Pulmonary artery endothelial cell (primary cell): ENCODE data around the gene DNAJC18. TPM values are rescaled to one million over a fixed set of nuclear protein-coding genes. Genes with fewer than 3 reads are reported as not detected.
"Not testable (repeated sequence)": the region's sequence is repeated elsewhere in the genome, so short reads cannot be mapped to it uniquely, and the experiment has no call there.

ENCODE experiments used
- DNase-seq: peaks from one replicate; pipeline ENCODE4 v3.0.0-alpha.2; 2011; ENCODE audit warnings: low read depth, low spot score
- total RNA-seq: library from RNA; depleted of rRNA; stranded (reverse); fragments of >200 nt; gene quantifications from 2 replicates; pipeline ENCODE4 v1.2.3, GENCODE V29; 2014

The DNAJC18 gene
- 5.9 and 7.6 TPM in 2 replicates for total RNA-seq

- no peak for DNase-seq
These were observed at the start of gene DNAJC18 for GRCh38 chr5:139439013-139439903. DNAJC18 (minus strand) TSS chr5:139439525; CDS start chr5:139439445, 80 bp downstream.

DNA sequence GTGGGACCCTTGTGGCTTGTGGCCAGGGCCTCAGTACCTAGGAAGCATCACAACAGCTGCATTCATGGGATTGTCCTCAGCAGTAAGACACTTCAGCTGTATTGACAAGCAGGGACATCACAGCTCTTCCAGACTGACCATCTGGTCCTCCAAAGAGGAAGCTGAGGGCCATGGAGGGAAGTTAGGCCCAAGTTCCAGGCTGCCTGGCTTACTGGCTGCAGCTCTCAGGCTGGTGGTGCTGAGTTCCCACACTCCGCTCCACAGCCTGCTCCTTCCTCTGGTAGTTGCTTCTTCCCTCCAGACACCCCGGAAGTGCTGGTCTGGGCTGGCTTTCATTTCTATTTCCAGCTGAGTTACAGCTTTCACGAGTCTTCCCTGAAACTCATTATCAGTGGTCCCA is 48.9 kb upstream of the DNAJC18 start:
- no peak for DNase-seq

DNA sequence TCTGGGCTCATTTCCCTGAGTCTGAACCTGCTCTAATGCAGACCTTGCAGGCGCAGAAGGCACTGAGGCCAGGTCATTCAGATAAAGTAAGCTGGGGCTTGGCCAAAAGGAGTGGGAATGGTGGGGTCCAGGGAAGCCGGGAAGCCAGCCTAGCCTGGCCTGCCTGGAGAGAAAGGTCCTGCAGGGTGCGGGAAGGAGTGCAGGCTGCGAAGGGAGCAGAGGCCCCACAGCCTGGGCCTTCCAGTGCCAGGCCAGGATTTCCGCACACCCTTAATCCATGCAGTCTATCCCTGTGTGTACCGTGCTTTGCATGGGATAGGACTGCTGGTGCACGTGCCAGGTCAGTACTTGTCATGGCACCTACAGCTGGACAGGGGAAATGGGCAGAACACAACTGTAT is 46.9 kb upstream of the DNAJC18 start:
- no peak for DNase-seq

- not testable (repeated sequence) for DNase-seq
These were observed 43.5 kb upstream of the DNAJC18 start for GRCh38 chr5:139482890-139483208.

DNA sequence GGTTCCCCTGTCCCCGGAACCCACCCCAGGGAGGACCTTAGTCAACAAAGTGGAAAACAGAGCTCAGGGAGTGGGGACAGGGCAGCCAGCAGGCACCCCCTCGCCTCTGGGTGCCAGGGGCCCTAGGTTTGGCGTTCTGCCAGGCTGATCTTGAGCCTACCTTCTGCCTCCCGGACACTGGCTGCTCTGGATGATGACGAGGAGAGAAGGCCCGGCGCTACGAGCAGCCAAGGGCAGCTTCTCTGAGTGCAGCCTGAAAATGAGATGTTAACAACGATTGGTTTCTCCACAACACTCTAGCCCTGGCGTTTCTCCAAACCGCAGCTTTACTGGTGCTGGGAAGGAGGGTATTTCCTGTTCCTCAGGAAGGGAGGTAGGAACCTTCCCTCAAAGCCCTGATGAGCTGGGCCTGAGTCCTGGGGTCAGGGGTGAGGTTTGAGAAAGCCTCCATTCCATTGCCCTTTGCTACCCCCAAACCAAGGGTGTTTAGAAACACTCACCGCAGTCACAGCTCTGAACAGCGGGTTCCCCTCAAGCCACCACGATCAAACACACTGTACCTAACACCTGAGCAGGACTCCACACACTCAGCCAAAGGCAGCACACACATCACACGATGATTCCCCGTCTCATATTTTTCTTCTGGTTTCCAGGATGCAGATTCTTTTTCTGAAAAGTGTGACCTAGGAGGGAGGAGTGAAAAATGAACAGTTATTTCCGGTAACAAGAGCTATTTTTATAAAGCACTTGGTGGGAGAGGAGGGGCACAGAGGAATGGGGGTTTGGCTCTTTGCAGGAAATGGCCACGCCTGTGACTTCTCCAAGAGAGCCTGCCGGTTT is 42.9 kb upstream of the DNAJC18 start, which contains the start of gene STING1:
TSS of gene STING1 (minus strand) at position 709 of the 840 bp plus-strand sequence. CDS start 1,054 bp downstream, outside the sequence.
- peak; percentile 71 for DNase-seq

DNA sequence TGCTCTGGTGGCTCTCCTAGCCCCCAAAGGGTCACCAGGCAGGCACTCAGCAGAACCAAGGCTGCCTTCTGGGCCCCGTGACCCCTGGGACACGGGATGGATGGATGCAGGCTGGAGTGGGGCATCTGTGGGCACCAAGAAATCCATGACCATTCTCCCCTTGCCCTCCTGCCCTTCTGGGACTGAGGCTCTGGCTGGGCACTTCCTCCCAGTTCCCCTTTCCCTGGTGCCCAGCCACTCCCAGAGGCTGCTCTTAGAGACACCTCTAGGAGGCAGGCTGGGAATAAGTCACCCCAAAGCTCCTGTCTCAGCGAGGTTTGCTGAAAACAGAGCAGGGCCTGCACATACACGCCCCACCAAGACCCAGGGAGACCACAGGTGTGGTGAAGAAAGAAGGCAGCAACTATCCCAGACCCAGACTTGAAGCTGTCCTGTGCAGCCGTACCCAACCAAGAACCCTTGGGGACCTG is 42.3 kb upstream of the DNAJC18 start:
- DNase-seq: no peak

DNA sequence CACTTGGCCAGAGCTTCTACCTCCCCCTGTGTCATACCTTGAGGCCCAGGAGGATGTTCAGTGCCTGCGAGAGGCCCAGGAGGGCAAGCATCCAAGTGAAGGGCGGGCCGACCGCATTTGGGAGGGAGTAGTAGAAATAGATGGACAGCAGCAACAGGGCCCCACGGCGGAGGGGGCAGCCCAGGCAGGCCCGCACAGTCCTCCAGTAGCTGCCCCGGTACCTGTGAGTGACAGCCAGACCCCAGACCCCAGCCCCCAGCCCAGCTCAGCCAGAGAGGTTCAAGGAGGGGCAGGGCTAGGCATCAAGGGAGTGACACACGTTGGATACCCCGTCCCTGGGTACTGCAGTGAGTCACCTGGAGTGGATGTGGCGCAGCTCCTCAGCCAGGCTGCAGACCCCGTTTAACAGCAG is 41.8 kb upstream of the DNAJC18 start:
- no peak for DNase-seq

DNA sequence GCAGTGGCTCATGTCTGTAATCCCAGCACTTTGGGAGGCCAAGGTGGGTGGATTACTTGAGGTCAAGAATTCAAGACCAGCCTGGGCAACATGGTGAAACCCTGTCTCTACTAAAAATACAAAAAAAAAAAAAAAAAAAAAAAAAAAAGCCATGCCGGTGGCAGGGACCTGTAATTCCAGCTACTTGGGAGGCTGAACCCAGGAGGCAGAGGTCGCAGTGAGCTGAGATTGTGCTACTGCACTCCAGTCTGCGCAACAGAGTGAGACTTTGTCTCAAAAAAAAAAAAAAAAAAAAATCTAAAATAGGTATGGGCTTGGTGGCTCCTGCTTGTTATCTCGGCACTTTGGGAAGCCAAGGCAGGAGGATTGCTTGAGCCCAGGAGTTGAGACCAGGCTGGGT is 40.4 kb upstream of the DNAJC18 start:
- DNase-seq: not testable (repeated sequence)

- not testable (repeated sequence) for DNase-seq
These were observed 39.5 kb upstream of the DNAJC18 start for GRCh38 chr5:139478657-139479423.

- DNase-seq: no peak
These were observed 36.7 kb upstream of the DNAJC18 start for GRCh38 chr5:139475865-139476617.

DNA sequence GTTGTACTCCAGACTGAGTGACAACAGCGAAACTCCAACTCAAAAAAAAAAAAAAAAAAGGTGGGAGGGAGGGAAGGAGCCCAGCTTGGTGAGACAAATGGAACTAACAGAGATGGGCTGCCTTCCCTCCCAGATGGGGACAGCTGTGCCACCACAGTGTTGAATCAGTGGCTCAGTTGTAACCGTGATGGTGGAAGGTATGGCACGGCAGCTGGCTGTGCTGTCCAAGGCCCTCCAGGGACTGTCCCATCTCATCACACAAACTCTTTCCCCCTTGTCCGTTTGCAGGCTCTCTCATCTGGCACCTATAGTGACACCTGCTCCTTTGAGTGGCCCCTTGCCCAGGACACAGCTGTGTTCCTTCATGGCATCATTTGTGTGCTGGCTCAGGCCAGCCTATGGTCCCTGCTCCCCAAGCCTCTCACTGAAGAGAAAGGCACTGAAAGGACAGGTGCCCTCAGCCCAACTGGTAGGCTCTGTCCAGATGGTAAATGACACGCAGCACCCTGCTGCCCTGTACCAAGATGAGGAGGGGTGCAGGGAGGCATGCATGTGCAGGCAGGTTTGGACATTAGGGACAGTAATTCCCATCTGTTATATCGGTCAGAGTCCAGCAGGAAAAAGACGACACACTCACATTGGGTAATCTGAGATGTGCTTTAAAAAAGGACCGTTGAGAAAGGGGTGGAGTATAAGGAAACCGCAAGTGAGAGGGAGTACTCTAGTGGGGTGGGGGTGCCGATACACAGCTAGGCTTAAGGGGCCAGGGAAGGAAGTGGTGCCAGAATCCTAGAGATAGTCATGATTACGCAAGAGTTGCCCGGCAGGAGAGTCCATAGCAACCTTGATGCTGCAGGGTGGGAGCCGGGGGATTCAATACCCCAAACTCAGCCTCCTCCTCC is 35.8 kb upstream of the DNAJC18 start:
- no peak for DNase-seq

DNA sequence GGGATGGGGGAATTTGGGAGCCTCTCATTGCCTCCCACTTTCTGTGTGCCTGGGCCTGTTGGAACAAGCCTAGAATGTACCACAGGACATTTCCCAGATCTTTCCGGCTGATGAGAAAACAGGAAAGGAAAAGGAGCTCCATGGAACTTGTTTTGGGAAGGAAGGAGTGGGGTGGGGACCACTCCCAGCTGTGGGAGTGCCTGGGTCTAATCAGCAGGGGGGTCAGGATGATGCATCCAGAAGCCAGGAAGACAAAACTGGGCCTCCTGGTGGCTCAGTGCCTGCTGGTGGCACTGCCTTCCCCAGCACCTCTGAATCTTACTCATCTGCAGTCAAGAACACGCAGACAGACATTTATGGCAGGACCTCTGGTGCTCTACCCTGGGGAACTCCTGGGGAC is 34.2 kb upstream of the DNAJC18 start:
- peak; percentile 26 for DNase-seq

DNA sequence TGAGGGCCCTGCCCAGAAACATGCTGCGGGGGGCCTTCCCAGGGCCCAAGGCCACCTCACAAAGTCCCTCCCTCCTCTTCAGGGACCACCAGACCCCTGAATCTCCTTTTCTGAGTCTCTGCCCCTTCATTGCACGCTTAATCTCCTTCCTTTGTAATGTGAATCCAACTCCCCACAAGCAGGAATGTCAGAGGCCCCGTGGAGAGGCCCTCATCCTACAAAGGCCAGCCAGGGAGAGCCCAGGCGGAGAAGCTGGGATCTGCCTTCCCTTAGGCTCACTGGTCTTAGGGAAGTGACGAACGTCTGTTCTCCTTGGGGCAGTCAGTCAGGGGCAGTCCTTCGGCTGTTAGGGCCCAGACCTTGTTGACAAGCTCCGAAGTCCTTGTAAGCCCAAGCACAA is 33.8 kb upstream of the DNAJC18 start:
- peak; percentile 35 for DNase-seq

- no peak for DNase-seq
These were observed 33.2 kb upstream of the DNAJC18 start for GRCh38 chr5:139472386-139473030.

DNA sequence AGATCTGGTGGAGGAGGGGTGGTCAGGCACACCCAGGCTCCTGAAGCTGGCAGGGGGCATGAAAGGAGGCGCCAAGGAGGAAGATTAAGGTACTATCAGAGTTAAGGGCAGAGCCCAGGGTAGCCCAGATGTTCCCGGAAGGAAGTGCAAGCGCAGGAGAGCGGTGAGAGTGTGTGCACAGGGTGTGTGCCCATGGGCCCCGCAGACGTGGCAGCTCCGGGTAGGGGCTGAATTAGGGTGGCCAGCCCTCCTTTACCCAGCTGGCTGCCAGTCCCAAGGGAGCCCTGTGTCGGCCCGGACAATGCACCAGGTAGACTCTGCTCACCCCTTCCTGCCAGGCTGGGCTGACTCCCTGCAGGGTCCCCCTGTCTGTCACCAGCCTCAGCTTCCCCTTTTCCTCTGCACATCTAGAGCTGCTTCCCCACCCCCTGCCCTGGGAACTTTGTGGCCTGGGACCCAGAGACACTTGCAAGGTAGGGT is 31.5 kb upstream of the DNAJC18 start, which contains the start of gene SMIM33:
TSS of gene SMIM33 (plus strand) at position 184 of the 480 bp plus-strand sequence. CDS start at position 302, 118 bp downstream.
- no peak for DNase-seq

DNA sequence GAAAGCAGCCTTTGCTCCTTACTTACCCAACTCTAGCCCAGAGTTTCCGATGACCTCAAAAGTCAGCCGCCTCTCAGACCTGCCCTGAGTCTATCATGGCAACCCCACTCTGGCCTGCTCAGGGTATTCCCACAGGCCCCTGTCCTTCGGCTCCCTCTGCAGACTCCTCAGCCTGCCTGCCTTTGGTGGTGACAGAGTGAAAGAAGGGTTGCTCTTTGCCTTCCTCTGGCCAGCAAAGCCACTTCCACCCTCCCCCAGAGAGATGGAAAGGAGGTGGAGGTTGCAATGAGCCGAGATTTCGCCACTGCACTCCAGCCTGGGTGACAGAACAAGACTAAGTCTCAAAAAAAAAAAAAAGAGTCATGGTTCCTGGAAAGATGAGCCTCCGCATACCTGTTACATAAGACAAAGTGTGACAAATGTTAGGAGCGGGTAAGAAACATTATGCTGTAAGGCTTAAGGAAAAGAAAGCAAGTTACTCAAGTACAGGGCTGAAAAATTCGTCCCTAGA is 29.2 kb upstream of the DNAJC18 start:
- DNase-seq: no peak

- peak; percentile 79 for DNase-seq
These were observed 23.4 kb upstream of the DNAJC18 start, which contains the start of gene ECSCR for GRCh38 chr5:139462586-139463276. ECSCR (minus strand) TSS chr5:139462743; CDS start chr5:139462670, 73 bp downstream.

DNA sequence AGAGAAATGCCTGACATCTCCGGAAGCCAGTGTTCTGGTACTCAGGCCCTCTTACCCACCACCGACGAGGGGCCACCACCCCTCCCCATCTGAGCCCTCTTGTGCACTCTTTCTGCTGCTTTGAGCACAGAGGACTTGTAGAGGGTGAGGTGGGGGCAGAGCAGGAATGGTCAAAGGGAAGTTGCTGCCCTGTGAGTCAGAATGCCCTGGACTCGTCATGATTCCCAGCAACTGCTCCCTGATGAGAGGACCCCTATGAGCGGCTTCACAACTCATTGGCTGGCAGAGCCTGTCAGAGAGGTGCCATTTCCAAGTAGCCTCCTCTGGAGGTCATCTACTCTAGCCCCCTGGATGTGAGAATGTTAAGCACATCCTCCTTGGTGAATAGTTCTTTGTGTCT is 22.4 kb upstream of the DNAJC18 start:
- DNase-seq: peak; percentile 84
